TTC549 (cell line): ENCODE results near the gene BAG5.

Experiments used
- FAIRE-seq: peaks from 2 replicates; lab custom pipeline; 2012; peaks lifted over from hg19 to GRCh38; lab: Jason Lieb, UNC

Gene BAG5

DNA sequence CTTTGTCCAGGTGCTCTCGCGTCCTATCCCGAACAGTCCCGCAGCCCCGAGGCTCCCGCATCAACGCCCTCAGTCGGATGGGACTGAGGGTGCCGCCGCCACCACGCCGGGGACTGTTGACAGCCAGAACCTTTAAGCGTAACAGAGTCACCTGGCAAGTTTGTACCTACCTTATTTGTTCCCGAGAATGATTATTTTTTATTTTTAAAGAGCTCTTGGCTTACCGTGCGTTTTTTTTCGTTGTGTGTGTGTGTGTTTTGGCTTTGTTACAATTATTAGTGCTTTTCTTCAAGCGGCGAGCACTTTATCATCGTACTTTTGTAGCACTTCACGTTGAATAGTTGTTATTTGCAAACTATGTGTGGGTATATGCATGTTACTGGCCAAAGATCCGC, 766 bp upstream of the BAG5 start:
- FAIRE-seq, result no peak

DNA sequence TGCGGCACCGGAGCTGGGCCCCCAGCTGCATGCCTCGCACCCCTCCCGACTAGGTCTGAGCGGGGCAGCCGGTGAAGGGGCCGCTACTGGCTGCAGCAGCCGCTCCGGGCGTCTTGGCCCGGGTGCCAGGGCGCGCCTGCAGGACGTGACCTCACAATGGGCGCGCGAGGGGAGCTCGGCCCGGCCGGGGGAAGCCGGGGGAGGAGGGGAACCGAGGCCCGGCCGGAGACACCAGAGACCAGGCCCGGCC, 353 bp downstream of the BAG5 start:
- no peak for FAIRE-seq

DNA sequence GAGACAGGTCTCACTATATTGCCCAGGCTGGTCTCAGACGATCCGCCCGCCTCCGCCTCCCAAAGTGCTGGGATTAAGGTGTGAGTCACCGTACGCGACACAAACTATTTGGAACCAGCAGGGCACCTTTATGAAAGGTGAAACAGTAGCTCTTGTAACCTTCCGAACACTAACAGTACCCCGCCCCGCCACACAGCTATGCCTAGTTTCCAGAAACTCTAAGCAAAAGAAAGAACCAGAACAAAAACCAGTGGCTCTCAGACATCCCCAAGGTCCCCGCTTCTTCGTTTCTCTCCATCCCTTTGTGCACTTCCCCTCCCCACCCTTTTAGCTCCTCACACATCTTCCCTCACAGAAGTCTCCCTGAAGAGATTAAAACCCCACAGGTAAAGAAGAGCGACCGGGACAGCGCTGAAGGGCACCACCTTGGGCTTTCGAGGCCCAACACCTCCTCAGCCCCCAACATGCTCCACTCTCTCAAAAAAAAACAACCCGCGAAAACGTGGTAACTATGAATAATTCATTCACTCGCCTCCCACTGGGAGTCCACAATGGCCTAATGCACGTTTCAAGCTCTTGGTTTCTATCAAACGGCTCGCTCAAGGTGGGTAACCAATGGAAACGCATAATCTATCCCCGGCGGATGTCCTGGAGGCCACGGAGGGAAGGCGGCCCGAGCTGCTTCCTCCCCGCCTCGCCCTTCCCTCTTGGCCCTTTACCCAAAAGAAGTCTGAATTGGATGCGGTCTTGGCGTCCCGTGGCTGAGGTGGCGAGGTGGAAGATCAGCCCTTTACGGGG, 877 bp downstream of the BAG5 start:
- FAIRE-seq, result no peak

DNA sequence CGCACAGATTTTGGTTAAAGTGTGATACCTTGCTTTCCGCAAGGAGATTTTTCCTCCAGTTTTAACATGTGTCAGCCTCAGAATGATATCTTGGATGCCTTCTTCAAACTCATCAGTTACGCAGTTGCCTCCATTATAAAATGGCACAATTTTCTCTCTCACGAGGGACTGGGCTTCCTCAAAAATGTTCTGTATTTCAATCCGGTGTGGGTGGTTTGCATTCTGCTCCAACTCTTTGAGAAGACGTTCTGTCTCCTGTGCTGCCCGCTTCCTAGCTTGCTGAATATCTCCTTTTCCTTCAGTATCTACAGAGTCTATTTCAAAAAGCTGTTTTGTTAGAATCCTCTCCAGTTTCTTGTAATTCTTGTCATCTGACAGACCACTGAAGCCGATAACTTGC, 1.8 kb downstream of the BAG5 start:
- FAIRE-seq, result no peak

DNA sequence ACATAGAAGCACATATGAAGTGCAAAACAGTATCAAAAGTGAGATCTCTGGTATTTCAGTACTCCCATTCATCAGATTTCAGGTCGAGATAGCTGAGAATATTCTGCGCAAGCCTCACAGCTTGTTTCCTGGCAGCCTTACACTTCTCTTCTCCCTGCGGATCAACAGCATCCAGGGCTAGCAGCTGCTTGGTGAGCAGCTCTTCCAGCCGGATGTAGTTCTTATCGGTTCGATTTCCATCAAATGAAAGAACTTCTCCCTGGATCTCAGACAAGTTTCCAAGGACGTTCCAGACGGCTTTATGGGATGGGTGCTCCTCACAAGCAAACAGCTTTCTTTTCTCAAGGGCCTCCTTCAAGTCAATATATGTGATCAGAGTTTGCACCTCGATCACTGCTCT, 2.7 kb downstream of the BAG5 start:
- FAIRE-seq, result no peak

DNA sequence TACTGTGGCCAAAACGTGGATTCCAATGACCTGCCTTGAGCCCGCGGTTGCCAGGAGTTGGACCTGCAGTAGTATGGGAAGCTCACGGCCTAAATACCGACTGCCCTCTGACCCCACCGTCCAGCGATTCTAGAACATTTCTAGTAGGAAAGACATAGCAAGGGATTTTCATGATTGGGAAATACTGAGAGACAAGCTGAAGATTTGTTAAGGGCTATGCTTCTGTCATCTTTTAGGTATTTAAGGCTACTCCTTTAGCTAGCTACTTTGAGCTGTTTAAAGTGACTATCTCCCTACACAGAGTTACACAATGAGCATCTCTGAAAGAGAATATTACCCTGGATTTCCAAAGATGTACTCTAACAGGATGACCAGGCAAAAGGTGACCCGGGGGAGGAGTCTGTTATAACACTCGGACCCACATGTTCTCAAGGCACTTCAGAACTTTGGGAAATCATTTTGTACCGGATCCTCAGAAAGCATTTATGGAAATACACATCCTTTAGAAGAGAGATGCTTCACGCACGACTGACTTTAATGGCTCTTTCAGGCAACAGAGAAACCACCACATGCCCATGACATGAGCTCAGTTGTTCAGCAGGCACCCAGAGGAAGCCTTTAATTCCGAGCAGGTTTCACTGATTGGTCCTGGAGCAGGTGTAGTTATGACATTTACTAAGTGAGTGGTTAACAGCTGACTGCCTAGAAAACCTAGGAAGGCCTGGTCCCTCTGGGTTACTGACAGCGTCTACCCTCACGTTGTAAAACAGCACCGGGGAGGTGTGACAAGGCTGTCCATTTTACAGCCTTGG, 4.2 kb downstream of the BAG5 start:
- FAIRE-seq, result no peak

DNA sequence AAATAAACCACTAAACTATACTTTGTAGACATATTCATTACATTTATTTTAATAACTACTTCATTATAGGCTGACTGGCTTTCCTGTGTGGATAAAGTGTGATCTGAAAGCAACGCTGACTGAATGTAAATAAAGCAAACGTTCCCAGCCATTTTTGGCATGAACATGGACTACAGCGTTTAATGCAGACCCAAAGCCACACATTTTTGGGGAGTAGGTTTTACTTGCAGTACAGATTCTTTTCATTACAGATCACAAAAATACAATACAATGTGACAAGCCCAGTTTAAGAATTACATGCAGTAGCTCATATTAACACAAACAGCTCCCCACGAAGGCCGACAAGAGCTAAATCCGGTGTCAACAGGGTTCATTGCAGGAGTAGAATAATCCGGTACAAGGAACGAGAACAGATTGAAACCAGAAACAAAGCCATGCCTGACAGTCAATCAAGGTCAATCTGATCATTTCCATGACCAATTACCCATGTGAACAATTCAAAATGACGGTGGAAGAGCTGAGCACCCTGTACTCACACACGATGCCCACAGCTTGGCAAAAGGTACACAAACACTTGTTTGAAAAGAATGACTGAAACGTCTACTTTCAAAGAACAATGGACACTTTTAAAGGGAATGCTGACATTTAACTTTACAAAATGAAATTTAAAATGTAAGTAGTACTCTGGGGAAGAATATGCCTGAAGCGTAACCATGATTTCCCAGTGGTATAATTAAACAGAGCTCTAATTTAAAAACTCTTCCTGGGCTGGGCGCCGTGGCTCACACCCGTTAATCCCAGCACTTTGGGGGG, 5.3 kb downstream of the BAG5 start:
- no peak for FAIRE-seq

DNA sequence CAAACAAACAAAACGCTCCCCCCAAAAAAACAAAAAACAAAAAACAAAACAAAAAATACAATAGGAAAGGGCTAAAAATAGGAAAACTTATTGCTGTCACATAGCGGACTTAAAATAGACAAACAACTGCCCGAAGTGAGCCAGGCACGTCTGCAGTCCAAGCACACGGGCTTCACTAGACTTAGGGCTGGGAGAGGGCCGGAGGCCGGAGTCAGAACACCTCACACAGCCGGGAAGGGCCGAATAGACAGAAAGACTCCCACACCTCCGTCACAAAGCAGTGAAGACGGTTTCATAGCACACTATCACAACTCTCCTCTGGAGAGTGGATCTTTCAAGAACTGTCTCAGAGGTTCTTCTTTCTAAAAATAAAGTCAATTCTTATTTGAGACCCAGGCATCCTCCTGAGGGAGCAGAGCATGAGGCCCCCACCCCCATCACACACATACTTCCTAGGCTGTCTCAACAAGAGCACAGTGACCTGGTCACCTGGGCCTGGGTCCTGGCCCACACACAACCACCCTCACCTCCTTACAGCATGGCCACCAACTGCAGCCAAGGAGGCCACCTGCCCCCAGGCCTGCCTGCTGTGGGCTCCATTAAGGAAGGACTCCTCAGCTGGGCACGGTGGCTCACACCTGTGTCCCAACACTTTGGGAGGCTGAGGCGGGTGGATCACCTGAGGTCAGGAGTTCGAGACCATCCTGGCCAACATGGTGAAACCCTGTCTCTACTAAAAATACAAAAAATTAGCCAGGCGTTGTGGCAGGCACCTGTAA, 6.7 kb downstream of the BAG5 start:
- FAIRE-seq, result no peak

DNA sequence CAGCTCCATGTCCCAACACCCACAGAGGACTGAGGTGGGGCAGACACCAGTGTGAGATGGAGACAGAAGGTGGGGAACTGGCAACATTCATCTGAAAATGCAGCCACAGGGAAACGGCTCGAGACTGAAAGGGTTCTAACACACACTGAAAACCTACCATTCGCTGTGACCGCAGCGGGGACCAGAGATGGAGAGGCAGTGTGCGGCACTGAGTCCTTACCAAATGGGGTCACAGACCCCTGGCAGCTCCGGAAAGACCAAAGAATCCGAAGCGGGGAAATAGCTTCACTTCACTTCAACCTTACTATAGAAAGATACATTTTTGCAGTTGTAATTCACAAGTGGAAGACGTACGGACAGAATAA, 9.6 kb downstream of the BAG5 start:
- FAIRE-seq, result no peak

DNA sequence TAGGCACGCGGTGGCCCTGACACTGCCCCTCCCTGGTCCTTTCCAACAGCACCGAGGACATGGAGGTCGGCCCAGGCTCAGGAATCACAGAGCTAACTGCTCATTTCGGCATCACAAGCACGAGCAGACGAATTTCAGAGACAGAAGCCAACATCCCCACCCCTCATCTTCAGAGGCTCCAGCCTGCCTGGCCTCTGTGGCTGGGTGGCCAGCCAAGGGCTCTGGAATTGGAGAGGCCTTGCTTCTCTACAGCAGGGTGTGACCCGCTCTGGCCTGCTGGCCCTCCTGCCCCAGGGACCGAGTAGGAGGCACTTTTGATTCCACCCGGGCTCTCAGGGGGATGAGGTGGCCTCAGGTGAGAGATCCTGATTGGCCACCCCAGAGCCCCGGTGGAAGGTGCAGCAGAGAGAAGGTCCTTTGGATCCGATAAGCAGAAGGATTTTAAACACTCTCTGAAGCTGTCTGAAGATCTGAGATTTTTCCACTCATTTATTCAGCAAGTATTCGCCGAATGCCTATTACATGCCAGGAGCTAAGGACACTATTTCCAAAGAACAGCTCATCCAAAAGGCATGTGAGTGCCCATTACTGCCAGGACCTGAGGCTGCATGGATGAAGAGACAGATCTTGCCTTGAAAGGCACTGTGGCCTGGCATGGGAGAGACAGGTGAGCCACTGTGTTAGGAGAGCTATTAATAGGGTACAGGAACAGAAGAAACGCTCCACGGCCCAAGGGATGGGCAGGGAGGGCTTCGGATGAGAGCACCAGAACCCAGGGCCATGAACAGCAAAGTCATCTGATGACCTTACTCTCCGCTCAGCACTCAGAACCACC, 10.2 kb downstream of the BAG5 start:
- no peak for FAIRE-seq

DNA sequence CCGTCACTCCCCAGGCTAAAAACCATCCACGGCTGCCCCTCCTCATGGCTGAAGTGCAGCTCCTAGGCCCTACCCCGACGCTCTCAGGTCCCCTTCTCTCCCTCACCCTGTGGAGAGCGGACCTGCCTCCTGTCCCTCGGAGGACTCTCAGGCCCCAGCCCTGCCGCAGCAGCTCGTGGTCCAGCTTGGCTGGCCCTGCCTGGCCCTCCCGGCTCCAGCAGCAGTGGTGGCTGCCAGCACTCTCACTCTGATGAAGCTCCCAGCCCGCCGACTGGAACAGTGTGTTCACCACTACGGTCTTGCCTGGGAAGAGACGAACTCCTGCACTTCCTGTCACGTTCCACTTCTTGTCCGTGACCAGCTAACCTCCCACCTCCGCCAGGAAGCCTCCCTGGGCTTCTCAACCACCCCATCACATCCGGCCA, 11.1 kb downstream of the BAG5 start:
- no peak for FAIRE-seq

DNA sequence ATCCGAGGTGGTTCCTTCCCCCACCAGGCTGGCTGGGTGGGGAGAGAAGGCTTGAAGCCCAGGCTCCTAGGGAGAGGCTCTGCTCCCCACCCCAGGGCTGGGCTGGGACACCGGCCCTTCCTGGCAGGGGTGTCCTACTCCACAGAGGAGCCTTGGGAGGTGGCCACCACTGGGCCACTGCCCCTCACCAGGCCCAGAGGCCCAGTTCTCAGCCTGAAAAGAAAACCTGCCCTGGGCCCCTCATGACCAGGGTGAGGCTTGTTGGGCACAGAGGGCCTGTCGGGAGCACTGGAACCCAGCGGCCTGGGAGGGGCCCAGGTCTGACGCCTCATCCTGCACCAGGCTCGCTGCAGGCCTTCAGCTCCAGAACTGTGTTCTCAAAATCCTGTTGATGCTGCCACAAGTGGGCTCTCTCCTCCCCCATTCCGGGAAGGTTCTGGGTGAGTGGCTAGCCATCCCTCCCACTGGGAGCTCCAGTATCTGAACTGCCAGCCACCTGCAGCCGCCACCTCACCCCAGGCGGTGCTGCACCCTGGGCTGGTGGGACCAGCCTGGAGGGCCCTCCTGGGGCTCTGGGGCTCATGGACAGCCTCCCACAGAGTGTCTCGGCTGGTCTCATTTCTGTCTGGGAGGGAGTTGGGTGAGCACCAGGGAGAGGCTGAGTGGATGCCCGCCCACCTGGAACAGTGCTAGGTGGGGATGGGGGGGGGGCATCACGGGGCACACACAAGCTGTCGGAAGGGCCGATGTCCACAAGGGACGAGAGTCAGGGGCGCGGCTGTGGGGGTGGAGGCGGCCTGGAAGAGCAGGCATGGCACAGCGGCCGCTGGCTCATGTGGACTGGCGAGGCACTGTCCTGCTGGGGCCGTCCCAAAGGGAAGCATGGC, 11.8 kb downstream of the BAG5 start:
- no peak for FAIRE-seq

DNA sequence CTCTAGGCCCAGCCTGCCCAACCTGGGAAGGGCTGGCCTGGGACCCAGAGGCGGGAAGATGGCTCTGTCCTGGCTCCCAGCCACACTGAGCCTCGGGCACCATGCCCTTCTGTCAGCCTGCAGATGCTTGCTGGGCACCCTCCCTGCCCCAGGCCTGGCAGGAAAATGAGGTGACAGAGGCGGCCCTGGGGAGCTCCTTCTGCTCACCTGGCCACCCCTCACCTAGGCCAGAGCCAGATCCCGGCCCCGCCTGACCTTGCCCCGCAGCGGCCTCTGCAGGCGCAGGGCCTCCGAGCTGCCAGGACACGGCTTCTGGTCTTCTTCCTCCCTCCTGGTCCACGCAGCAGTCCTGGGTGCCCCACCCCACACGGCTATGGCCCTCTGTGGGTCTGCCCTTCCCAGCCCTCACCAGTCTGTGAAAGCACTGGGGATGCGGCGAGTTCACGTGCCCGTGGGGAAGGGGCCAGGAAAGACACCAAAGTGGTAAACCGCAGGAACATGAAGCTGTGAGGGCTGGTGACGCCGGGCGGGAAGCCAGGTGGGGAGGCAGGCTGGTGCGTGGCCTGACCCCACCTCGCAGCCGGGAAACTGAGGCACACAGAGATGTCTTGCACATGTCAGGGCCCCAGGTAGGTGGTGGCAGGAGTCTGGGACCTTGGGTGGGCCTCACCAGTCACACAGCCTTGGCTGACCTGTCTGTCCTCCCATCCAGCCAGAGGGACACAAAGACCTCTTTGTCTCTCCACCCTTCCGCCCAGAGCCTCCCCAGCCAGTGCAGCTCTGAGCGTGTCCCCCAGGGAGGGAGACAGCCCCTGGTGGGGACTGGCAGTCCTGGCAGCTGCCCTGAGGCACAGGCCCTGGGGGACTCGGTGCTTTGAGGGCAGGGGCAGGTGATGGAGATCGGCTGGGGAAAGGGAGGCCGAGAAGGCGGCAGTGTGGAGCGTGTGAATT, 12.8 kb downstream of the BAG5 start:
- no peak for FAIRE-seq

DNA sequence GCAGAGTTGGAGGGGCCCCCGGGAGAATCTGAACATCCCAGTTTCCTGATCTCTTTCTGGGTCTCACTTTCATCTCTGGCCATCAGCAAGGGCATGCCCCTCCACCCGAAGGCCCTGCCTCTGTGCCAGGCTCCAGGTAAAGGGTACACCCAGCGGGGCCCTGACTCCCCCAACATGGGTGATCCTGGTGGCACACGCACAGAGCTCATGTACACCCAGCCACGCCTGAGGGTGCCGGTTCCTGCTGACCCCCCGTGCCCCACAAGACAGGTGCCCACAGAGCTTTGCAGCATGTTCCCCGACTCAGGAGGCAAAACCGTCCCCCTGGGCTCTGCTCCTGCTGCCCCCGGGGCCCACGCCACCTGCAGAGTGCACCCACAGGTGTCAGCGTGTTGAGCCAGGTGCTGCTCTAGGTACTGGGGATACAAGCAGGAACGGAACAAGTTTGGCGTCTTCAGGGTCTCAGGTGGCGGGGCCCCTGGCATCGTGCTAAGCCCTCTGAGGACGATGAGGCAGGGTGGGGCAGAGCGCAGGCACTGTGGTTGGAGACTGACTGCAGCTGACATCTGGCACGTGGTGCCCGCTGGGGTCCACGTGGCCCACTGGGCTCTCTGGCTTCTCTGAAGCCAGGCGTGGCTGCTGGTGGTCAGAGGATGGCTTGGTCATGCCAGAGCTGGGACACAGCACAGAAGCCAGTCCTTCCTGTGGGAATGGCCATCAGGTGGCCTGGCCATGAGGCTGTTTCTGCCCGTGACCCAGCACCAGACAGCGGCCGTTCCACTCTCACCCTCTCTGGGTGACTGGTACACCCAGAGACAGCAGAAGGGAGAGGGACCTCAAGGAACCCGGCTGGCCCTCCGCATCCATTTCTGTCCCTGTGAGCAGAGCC, 13.8 kb downstream of the BAG5 start:
- no peak for FAIRE-seq

DNA sequence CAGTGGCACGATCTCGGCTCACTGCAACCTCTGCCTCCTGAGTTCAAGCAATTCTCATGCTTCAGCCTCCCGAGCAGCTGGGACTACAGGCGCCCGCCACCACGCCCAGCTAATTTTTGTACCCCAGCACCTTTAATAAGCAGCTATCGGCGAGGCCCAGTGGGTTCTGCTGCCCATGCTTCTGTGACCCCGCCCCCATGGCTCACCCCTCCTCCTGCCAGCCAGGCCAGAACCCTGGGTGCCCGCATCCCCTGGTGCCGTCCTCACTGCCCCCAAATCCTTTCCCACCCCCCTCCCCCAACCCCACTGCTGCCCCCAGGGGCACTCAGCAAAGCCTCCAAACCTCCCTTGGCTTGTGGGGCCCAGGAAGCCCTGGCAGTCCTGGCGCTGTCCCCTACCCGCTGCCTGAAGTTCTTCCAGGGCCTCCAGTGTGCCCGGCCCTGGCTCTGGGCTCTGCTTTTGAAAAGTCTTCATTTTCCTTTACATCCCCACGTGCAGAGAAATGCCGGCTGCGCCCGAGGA, 14.5 kb downstream of the BAG5 start:
- no peak for FAIRE-seq

DNA sequence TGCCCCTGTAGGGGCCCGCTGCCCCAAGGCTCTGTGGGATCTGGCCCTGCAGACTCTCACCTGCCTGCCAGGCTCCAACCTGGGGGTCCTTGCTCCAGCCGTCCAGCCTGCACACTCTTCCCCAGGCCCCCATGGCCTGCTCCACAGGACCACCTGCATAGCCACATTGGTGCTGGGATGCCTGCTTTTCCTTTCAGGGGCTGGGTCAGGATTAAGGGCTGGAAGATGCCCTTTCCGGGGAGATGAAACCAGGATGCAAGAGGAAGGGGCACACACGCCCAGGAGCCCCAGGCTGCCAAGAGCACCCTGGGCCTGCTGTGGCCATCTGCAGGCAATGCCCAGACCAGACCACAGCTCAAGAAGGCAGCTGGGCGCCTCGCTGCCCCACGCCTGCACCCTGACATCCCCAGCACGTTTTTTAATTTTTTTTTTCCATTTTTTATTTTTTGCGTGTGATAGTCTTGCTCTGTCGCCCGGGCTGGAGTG, 15.0 kb downstream of the BAG5 start:
- no peak for FAIRE-seq

DNA sequence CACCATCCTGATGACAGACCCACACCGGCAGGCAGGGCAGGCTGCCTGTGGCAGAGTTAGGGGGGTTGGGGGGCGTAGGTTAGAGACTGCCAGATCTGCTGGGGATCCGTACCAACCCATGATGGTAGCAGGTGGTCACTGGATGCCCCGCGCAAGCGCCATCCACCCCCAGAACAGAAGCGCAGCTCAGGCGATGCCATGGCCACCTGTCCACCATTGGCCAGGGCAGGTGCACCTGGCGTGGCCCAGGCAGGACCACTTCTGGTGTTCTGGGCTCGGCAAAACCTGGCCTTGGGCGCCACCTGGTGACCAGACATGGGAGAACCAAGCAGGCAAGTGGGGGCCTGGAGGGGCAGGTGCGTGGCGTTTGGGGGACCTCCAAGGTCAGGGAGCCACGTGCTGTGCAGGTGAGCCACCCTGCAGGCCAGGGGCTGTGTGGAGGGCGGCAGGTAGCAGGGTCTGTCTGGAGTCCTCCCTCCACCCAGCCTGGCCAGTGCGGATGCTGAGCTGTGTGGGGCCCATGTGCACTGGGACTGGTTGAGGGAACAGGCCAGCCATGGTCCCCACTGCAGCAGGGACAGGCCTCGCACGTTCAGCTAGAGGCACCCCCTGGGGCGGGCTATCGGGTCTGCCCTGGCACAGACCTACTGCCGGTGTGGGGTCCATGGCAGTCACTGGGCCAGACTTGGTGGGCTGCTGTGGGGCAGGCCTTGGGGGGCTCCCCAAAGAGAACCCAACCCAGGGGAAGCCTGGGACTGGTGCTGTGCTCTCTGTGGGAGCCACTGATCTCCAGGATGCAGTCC, 15.6 kb downstream of the BAG5 start:
- no peak for FAIRE-seq
